Lower leg skin (tissue), 4 donors: ENCODE results near the gene CELSR3. TPM values are rescaled to one million over a fixed set of nuclear protein-coding genes. Genes with fewer than 3 reads are reported as not detected.

Experiments
- DNase-seq, 2 donors: peaks; one replicate each; pipeline ENCODE4 v3.0.0-alpha.2; 2019; ENCODE audit warnings: low spot score in 2 of 2
- H3K4me3 ChIP-seq: fragments of 200-600 bp; sonication (generic); 2 replicates; pipeline ENCODE4 v1.5.1; 2017; ENCODE audit warnings: mild to moderate bottlenecking, low read depth; ENCODE audit not compliant: poor library complexity, severe bottlenecking
- POLR2A ChIP-seq, 2 donors: fragments of 450-650 bp; IDR thresholded peaks; one replicate each; pipeline ENCODE4 v1.6.1; 2016 to 2017; ENCODE audit warnings: antibody characterized with exemption in 2 of 2, mild to moderate bottlenecking in 1 of 2, moderate library complexity in 1 of 2
- WGBS, 2 donors: methylation state at CpG; one replicate each; pipeline ENCODE4 v1.1.5; 2018; 5-methylcytosine and 5-hydroxymethylcytosine counted together
- intact Hi-C: fragments of 100-400 bp; cut with DNase I; formaldehyde crosslinking; loops from one replicate; pipeline ENCODE4 v1.15.0; 2023; ENCODE audit warnings: low total_unique reads
- total RNA-seq, 4 donors: library from RNA; depleted of rRNA; stranded (reverse); fragments of >200 nt; gene quantifications; one replicate each; pipeline ENCODE4 v1.1.0, GENCODE V29; 2016
- TF ChIP-seq, protein P1 (sequence below), 3 donors: fragments of 450-650 bp; IDR thresholded peaks; one replicate each; pipeline ENCODE4 v1.5.1; 2016; ENCODE audit warnings: antibody characterized with exemption in 3 of 3, mild to moderate bottlenecking in 3 of 3, moderate library complexity in 2 of 3

Gene CELSR3
- total RNA-seq, 4 donors from 2014 or later: 0.59 to 4.7 (median 1.2) TPM

DNA sequence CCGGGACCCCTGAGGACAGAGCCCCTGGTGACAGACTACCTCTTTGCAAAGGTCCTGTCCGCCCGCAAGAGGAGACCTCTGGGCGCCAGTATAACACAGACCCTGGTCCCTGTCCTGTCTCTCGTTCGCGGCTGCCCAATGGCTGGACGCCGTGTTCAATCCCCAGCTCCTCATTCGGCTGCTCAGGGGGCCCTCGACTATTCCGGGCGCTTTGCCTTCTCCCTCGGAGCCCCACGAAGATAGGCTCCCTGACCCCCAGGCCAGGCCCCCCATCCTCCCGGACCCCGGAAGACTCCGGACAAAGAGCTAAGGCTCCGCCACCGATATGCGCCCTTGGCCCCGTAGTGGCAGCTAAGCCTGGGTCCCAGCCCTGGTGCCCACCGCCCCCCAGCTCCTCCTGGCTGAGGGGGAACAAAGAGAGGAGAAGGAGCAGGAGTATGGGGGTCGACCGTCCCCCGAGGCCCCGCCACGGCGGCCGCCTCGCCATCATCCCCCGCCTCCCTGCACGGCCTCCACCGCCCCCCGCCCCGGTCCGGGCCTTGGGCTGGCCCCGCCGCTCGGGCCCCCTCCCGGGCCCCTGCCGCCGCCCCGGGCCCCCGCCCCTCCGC, 437 bp downstream of the CELSR3 start:
- TF ChIP-seq, protein P1, sequence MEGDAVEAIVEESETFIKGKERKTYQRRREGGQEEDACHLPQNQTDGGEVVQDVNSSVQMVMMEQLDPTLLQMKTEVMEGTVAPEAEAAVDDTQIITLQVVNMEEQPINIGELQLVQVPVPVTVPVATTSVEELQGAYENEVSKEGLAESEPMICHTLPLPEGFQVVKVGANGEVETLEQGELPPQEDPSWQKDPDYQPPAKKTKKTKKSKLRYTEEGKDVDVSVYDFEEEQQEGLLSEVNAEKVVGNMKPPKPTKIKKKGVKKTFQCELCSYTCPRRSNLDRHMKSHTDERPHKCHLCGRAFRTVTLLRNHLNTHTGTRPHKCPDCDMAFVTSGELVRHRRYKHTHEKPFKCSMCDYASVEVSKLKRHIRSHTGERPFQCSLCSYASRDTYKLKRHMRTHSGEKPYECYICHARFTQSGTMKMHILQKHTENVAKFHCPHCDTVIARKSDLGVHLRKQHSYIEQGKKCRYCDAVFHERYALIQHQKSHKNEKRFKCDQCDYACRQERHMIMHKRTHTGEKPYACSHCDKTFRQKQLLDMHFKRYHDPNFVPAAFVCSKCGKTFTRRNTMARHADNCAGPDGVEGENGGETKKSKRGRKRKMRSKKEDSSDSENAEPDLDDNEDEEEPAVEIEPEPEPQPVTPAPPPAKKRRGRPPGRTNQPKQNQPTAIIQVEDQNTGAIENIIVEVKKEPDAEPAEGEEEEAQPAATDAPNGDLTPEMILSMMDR (IDR thresholded peaks at IDR 0.05): no peak
- no peak for TF ChIP-seq POLR2A (IDR thresholded peaks at IDR 0.05)
- no peak overlapping the region for H3K4me3 ChIP-seq
- 2 to 4% methylated on average over 9 to 12 of the region's 46 CpGs for WGBS, 2 donors
- intact Hi-C loops: no loop called here
- no peak for DNase-seq

DNA sequence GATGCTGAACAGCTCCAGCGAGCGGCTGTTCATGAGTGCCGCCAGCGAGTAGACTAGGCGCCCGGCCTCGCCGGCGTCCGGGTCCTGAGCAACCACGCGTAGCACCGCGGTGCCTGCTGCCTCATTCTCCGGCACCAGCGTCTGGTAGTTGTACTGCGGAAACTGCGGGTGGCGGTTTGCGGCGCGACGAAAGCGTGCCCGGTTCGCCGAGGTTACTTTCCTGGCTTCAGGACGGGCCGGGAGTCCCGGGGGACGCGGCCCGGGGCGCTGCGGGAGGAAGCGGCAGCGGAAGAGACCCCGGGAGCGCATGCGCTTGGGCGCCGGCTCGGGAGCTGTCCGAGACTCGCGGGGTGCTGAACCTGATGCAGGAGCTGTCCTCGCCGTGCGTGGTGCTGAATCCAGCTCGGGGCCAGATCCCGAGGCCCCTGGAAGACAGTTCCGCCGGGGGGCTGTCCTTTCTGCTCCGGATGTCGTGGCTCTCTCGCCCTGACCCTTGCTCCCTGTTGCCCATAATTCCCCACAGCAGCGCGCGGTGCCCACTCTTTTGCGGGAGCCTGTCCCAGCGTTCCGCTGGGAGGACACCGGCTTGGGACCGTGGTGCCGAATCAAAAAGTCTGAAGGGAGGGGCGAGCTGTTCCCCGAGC, 1.1 kb downstream of the CELSR3 start:
- TF ChIP-seq, protein P1 (IDR thresholded peaks at IDR 0.05): no peak
- intact Hi-C loops: no loop called here
- 3 to 5% methylated on average over 11 to 23 of the region's 67 CpGs for WGBS, 2 donors
- H3K4me3 ChIP-seq: no peak overlapping the region
- DNase-seq: peak in 1 of 2 donors; percentile 94

DNA sequence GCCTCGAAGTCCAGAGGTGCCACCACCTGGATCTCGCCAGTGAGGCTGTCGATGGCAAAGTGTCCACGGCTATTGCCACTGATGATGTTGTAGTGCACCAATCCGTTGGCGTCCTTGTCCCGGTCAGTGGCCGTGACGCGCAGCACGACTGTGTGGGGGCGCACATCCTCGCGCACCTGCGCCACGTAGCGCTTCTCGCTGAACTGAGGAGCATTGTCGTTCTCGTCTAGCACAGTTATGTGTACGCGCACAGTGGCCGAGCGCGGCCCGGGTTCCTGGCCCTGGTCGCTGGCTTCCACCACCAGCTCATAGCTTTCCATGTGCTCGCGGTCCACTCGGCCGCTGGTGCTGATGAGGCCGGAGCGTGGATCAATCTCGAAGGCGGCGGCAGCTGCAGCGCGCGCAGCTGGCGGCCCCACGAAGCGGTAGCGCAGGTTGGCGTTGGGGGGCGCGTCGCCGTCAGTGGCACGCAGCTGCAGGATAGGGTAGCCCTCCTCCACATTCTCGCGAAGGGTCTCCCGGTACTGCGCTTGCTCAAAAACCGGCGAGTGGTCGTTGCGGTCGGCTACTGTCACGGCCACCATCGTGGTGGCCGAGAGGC, 1.8 kb downstream of the CELSR3 start:
- WGBS, 2 donors: 73 to 78% methylated on average over 39 to 49 of the region's 61 CpGs
- TF ChIP-seq POLR2A (IDR thresholded peaks at IDR 0.05): no peak
- TF ChIP-seq, protein P1 (IDR thresholded peaks at IDR 0.05): no peak
- intact Hi-C loops: no loop called here
- H3K4me3 ChIP-seq: no peak overlapping the region
- DNase-seq: no peak

DNA sequence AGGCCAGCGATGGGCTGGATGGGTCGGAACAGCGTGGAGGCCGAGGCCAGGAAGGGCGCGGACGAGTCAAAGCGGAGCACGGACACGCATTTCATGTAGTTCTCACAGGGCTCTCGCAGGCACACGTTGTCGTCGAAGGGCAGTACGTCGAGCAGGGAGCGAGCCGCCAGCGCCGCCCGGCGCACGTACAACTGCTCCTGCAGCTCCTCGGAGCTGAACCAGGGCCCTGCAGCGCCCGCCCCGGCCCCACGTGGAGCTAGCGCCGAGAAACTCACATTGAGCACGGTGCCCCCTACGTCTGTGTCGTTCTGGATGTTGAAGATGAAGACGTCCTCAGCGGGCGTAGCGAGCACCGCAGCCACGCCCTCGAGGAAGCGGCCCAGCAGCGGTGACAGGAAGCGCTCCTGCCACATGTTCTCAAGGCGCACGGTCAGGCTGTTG, 5.8 kb downstream of the CELSR3 start:
- TF ChIP-seq, protein P1 (IDR thresholded peaks at IDR 0.05): no peak
- no peak for TF ChIP-seq POLR2A (IDR thresholded peaks at IDR 0.05)
- DNase-seq: no peak
- WGBS, 2 donors: 31 to 60% methylated on average over 16 to 34 of the region's 45 CpGs
- intact Hi-C loops: no loop called here
- H3K4me3 ChIP-seq: peak overlapping the region; percentile 4

DNA sequence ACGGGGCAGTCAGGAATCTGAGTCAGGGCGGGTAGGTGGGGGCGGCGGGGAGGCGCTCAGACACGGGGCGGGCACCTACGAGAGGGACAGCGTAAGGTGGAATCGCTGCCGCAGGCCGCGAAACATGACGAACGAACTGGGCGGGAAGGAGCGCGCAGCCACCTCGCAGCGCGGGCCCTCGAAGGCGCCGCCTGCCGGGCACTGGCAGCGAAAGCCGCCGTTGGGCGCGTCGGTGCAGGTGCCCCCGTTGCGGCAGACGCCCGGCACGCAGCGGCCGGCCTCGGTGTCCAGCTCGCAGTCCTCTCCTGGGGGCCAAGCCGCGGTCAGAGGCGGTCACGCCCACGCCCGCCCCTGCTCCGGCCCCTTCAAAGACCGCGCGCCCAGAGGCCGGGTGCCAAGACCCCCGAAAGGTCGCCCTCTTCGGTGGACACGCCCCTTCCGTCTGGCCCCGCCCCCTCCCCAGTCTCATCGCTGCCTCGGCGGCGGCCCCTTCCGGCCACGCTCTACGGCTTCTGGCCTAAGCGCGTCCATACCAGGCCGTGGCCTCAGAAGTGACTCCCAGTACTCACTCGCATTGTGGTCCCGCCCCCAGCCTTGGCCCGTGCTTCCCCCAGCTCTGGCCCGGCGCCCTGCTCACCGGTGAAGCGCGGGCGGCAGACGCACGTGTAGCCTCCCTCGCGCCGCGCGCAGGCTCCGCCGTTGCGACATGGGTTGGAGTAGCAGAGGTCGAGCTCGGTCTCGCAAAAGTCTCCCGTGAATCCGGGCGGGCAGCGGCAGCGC, 6.4 kb downstream of the CELSR3 start:
- no peak for TF ChIP-seq POLR2A (IDR thresholded peaks at IDR 0.05)
- TF ChIP-seq, protein P1 (IDR thresholded peaks at IDR 0.05): no peak
- WGBS, 2 donors: 4 to 6% methylated on average over 25 to 42 of the region's 94 CpGs
- intact Hi-C loops: no loop called here
- DNase-seq: peak; percentile 46 to 93
- H3K4me3 ChIP-seq: peak overlapping the region; percentile 4
